IMR-90 (cell line): ENCODE data around the gene MEP1B. TPM values are rescaled to one million over a fixed set of nuclear protein-coding genes. Genes with fewer than 3 reads are reported as not detected.

ENCODE experiments used
- ATAC-seq: fragments of 200-7000 bp; cut with Tn5 transposase; 2 replicates; pipeline ENCODE4 v1.9.1; 2020; ENCODE audit warnings: low read depth, mild to moderate bottlenecking, moderate library complexity
- BruUV-seq: library from RNA; stranded (reverse); fragments of 400-500 nt; replicated peaks from 2 replicates; lab custom pipeline; 2021; lab: Mats Ljungman, UMichigan
- CTCF ChIA-PET: fragments of 300-600 bp; formaldehyde crosslinking; extraction: SDS; loops from one replicate; lab custom pipeline; 2021; ENCODE audit warnings: antibody characterized with exemption; lab: Yijun Ruan, JAX
- POLR2A ChIA-PET: fragments of 300-600 bp; sonication (Branson Sonifier 250); formaldehyde crosslinking; loops from one replicate; lab custom pipeline; 2022; ENCODE audit warnings: antibody characterized with exemption; ENCODE audit not compliant: unreplicated experiment; lab: Charles Lee
- DNase-seq: peaks from one replicate; pipeline ENCODE4 v3.0.0; 2013
- H2AFZ ChIP-seq: replicated peaks from 2 replicates; pipeline ENCODE3; 2013; ENCODE audit warnings: low read length, mild to moderate bottlenecking; ENCODE audit not compliant: poor library complexity
- H2AK5ac ChIP-seq: 2 replicates; pipeline ENCODE4 v1.6.1; 2013; ENCODE audit warnings: low read depth, low read length, inconsistent platforms
- H2AK9ac ChIP-seq: replicated peaks from 2 replicates; pipeline ENCODE3; 2013; ENCODE audit warnings: mild to moderate bottlenecking, low read depth, low read length, moderate library complexity; ENCODE audit not compliant: poor library complexity
- H2BK120ac ChIP-seq: 2 replicates; pipeline ENCODE4 v1.6.1; 2013; ENCODE audit warnings: low read depth, low read length, inconsistent platforms
- H2BK15ac ChIP-seq: 3 replicates; pipeline ENCODE4 v1.6.1; 2013; ENCODE audit warnings: low read depth, low read length, inconsistent platforms
- H2BK20ac ChIP-seq: 2 replicates; pipeline ENCODE4 v1.6.1; 2013; ENCODE audit warnings: low read depth, mild to moderate bottlenecking, inconsistent platforms, low read length, moderate library complexity
- H2BK5ac ChIP-seq: 2 replicates; pipeline ENCODE4 v1.6.1; 2013; ENCODE audit warnings: mild to moderate bottlenecking, low read depth, low read length, inconsistent platforms; ENCODE audit not compliant: poor library complexity, severe bottlenecking
- H3K14ac ChIP-seq: replicated peaks from 2 replicates; pipeline ENCODE4 v1.6.1; 2013; ENCODE audit warnings: low read depth, low read length, inconsistent platforms
- H3K18ac ChIP-seq: 2 replicates; pipeline ENCODE4 v1.6.1; 2013; ENCODE audit warnings: low read depth, low read length, control low read depth
- H3K23ac ChIP-seq: 2 replicates; pipeline ENCODE4 v1.6.1; 2013; ENCODE audit warnings: low read depth, low read length, inconsistent platforms
- H3K27ac ChIP-seq: 2 replicates; pipeline ENCODE4 v1.5.1; 2013; ENCODE audit warnings: mild to moderate bottlenecking, control low read depth, low read length; ENCODE audit not compliant: insufficient read depth
- H3K27me3 ChIP-seq: 2 replicates; pipeline ENCODE4 v1.6.1; 2013; ENCODE audit warnings: low read length; ENCODE audit not compliant: control insufficient read depth, insufficient read depth
- H3K36me3 ChIP-seq: 2 replicates; pipeline ENCODE4 v1.6.1; 2013; ENCODE audit warnings: low read length, mixed read lengths; ENCODE audit not compliant: control insufficient read depth, insufficient read depth
- H3K4ac ChIP-seq: 2 replicates; pipeline ENCODE4 v1.6.1; 2013; ENCODE audit warnings: low read depth, low read length, inconsistent platforms
- H3K4me1 ChIP-seq: 2 replicates; pipeline ENCODE4 v1.6.1; 2013; ENCODE audit warnings: low read length, mixed read lengths; ENCODE audit not compliant: control insufficient read depth, insufficient read depth
- H3K4me2 ChIP-seq: 2 replicates; pipeline ENCODE4 v1.6.1; 2013; ENCODE audit warnings: low read depth, mild to moderate bottlenecking, control low read depth, low read length, moderate library complexity
- H3K4me3 ChIP-seq: 2 replicates; pipeline ENCODE4 v1.5.1; 2013; ENCODE audit warnings: low read depth, mild to moderate bottlenecking, control low read depth, low read length, moderate library complexity; ENCODE audit not compliant: insufficient read depth
- H3K56ac ChIP-seq: 2 replicates; pipeline ENCODE4 v1.6.1; 2013; ENCODE audit warnings: low read length, inconsistent platforms; ENCODE audit not compliant: insufficient read depth; ENCODE audit errors: extremely low read depth
- H3K79me1 ChIP-seq, 2 experiments: 2 replicates each; pipeline ENCODE4 v1.6.1; 2013; ENCODE audit warnings: low read length in 2 of 2, inconsistent platforms in 1 of 2, low read depth in 1 of 2
- H3K9ac ChIP-seq: 2 replicates; pipeline ENCODE4 v1.6.1; 2013; ENCODE audit warnings: low read depth, low read length, control low read depth
- H3K9me1 ChIP-seq: 2 replicates; pipeline ENCODE4 v1.6.1; 2013; ENCODE audit warnings: low read length, inconsistent platforms; ENCODE audit not compliant: insufficient read depth
- H3K9me3 ChIP-seq: 2 replicates; pipeline ENCODE4 v1.6.1; 2013; ENCODE audit warnings: low read length; ENCODE audit not compliant: control insufficient read depth, insufficient read depth
- H4K20me1 ChIP-seq: 2 replicates; pipeline ENCODE4 v1.6.1; 2013; ENCODE audit warnings: low read length, inconsistent platforms; ENCODE audit not compliant: insufficient read depth
- H4K5ac ChIP-seq: 2 replicates; pipeline ENCODE4 v1.6.1; 2013; ENCODE audit warnings: mild to moderate bottlenecking, low read depth, low read length, control low read depth
- H4K8ac ChIP-seq, 2 experiments: 2 replicates each; pipeline ENCODE4 v1.6.1; 2013; ENCODE audit warnings: low read depth in 2 of 2, low read length in 2 of 2, control low read depth in 1 of 2, inconsistent platforms in 1 of 2
- H4K91ac ChIP-seq: 2 replicates; pipeline ENCODE4 v1.6.1; 2013; ENCODE audit warnings: low read depth, low read length, inconsistent platforms; ENCODE audit not compliant: insufficient read depth
- BHLHE40 ChIP-seq: fragments of 150-350 bp; IDR thresholded peaks from 2 replicates; pipeline ENCODE4 v1.6.1; 2016; ENCODE audit warnings: mild to moderate bottlenecking, low read depth, low read length
- CEBPB ChIP-seq: IDR thresholded peaks from 2 replicates; pipeline ENCODE4 v1.6.1; 2012; ENCODE audit warnings: low read depth, low read length, improper control_type of control experiment
- CHD1 ChIP-seq: IDR thresholded peaks from 2 replicates; pipeline ENCODE4 v1.6.1; 2012; ENCODE audit warnings: low read depth, low read length, improper control_type of control experiment
- CTCF ChIP-seq: conservative IDR thresholded peaks from 2 replicates; pipeline ENCODE4 v1.5.1; 2012; ENCODE audit warnings: mild to moderate bottlenecking, low read depth, low read length, improper control_type of control experiment
- ELK1 ChIP-seq: fragments of 150-350 bp; IDR thresholded peaks from 2 replicates; pipeline ENCODE4 v1.6.1; 2016; ENCODE audit warnings: low read depth, mild to moderate bottlenecking, low read length, moderate library complexity, borderline replicate concordance
- FOS ChIP-seq: fragments of 150-350 bp; IDR thresholded peaks from 2 replicates; pipeline ENCODE4 v1.6.1; 2016; ENCODE audit warnings: low read depth, low read length
- MAFK ChIP-seq: IDR thresholded peaks from 2 replicates; pipeline ENCODE4 v1.6.1; 2012; ENCODE audit warnings: low read depth, low read length, improper control_type of control experiment
- MAZ ChIP-seq: IDR thresholded peaks from 2 replicates; pipeline ENCODE4 v1.6.1; 2012; ENCODE audit warnings: low read depth, mild to moderate bottlenecking, low read length, improper control_type of control experiment, moderate library complexity, borderline replicate concordance
- MXI1 ChIP-seq: IDR thresholded peaks from 2 replicates; pipeline ENCODE4 v1.6.1; 2012; ENCODE audit warnings: low read depth, mild to moderate bottlenecking, low read length, moderate library complexity, borderline replicate concordance
- NFE2L2 ChIP-seq: fragments of 150-350 bp; IDR thresholded peaks from 2 replicates; pipeline ENCODE4 v1.6.1; 2016; ENCODE audit warnings: low read depth, mild to moderate bottlenecking, low read length
- RAD21 ChIP-seq: IDR thresholded peaks from 2 replicates; pipeline ENCODE4 v1.6.1; 2012; ENCODE audit warnings: low read length, improper control_type of control experiment
- RCOR1 ChIP-seq: IDR thresholded peaks from 2 replicates; pipeline ENCODE4 v1.6.1; 2012; ENCODE audit warnings: mild to moderate bottlenecking, low read length, improper control_type of control experiment; ENCODE audit not compliant: insufficient replicate concordance
- SMC3 ChIP-seq: fragments of 150-350 bp; IDR thresholded peaks from 2 replicates; pipeline ENCODE4 v1.6.1; 2016; ENCODE audit warnings: low read depth, mild to moderate bottlenecking, antibody characterized with exemption, low read length, moderate library complexity
- USF2 ChIP-seq: fragments of 150-350 bp; IDR thresholded peaks from 2 replicates; pipeline ENCODE4 v1.6.1; 2017; ENCODE audit warnings: mild to moderate bottlenecking, antibody characterized with exemption, low read length, low read depth
- WGBS, 2 experiments: methylation state at CpG; one replicate each; pipeline versions ENCODE4 v1.1.5 to v1.1.7; 2013; ENCODE audit warnings: missing lambda C conversion rate in 2 of 2; ENCODE audit not compliant: insufficient read length in 1 of 2; ENCODE audit errors: extremely low coverage in 2 of 2; 5-methylcytosine and 5-hydroxymethylcytosine counted together
- dilution Hi-C: fragments of 300-500 bp; cut with HindIII; formaldehyde crosslinking; loops from one replicate; pipeline ENCODE4 v1.14.3; 2018; ENCODE audit warnings: low sequenced_read_pairs; ENCODE audit not compliant: unreplicated experiment
- in situ Hi-C: fragments of 300-500 bp; cut with MboI; formaldehyde crosslinking; loops from 3 replicates; pipeline ENCODE4 v1.14.3; 2019; ENCODE audit warnings: low sequenced_read_pairs, inconsistent platforms, mixed read lengths
- intact Hi-C: fragments of 100-400 bp; cut with micrococcal nuclease; formaldehyde crosslinking; loops from 2 replicates; pipeline ENCODE4 v1.10.0; 2022
- polyA plus RNA-seq, 3 experiments: library from polyadenylated mRNA; depleted of rRNA; stranded (reverse); fragments of >200 nt; gene quantifications; 2 replicates each; pipeline ENCODE4 v1.2.3, GENCODE V29; 2012; ENCODE audit warnings: low replicate concordance in 1 of 3
- total RNA-seq: library from RNA; depleted of rRNA; stranded (reverse); fragments of >200 nt; gene quantifications from 2 replicates; pipeline ENCODE4 v1.2.3, GENCODE V29; 2012

The MEP1B gene
- total and polyA plus RNA-seq, 2 of the 4 experiments (the other 2 are of a cell fraction), result not detected

DNA sequence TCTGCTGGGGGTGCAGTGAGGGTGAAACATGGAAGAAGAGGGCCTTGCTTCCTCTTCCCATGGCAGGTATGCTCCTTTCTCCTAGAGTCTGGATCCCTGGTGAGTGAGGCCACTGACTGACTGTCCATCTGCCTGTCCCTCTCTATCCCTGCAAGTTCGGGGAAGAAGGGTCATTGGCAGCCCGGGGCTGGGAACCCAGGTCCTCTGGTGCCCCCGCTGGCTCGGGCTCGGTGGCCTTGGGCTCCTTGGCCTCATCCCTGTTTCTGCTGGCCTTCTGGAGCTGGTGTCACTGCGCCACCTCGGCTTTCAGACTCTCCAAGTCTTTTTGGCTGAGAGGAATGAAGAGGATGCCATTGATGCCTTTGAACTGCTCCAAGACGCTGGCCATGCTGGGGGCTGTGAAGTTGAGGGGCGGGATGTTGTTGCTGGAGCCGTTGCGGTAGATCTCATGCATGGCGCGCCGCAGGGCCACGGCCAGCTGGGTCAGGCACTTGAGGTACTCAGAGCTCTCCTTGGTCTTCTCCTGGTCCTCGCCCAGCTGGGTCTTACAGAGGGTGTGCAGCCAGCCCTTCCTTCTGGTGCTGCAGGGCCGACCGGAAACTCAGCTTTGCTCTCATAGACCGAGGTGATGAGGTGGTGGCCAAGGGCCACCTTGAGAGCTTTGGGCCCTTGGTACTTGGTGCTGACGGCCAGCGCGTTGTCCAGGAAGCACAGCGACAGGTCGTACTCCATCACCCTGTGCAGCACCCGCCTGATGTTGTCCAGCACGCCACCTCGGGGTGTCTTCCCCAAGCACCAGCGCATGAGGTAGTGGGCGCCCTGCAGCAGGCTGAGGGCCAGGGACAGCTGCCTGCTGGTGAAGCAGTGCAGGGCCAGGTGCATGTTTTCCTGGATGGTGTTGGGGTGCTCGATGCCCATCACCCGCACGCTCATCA, 6.3 kb downstream of the MEP1B start:
- no peak overlapping the region for H3K14ac ChIP-seq
- H3K4me2 ChIP-seq, result no peak overlapping the region
- H4K8ac ChIP-seq, result no peak overlapping the region
- in situ Hi-C loops, result no loop called here
- no peaks in the 10 kb centered on the region for H3K79me1 ChIP-seq
- H2AK9ac ChIP-seq, result no peak overlapping the region
- no peaks in the 10 kb centered on the region for H3K36me3 ChIP-seq
- no peak overlapping the region for H2AK5ac ChIP-seq
- DNase-seq (no peak), ATAC-seq (no peak)
- no peak overlapping the region for H2BK5ac ChIP-seq
- no peak overlapping the region for H2BK120ac ChIP-seq
- H3K18ac ChIP-seq, result no peak overlapping the region
- H3K9ac ChIP-seq, result no peak overlapping the region
- dilution Hi-C loops, result no loop called here
- H4K5ac ChIP-seq, result no peak overlapping the region
- no peak overlapping the region for H2BK20ac ChIP-seq
- 89% methylated on average over 23 of the region's 32 CpGs; no CpG with 5 or more reads in 1 of the 2 experiments for WGBS, 2 experiments
- H3K4me3 ChIP-seq, result no peak overlapping the region
- CTCF ChIA-PET, result interaction anchor here (0.9 kb wide), 1 partner anchor 367 kb away, joined by 3 read pairs; no protein-coding TSS in a partner anchor
- no peak overlapping the region for H3K23ac ChIP-seq
- no peaks in the 10 kb centered on the region for H3K9me1 ChIP-seq
- no peaks in the 10 kb centered on the region for H3K4me1 ChIP-seq
- intact Hi-C loops, result no loop called here
- H3K27ac ChIP-seq, result no peak overlapping the region
- H2BK15ac ChIP-seq, result no peak overlapping the region
- no peaks in the 10 kb centered on the region; the same call in 1 of the 2 replicates for H3K27me3 ChIP-seq
- no peak overlapping the region for H3K4ac ChIP-seq
- POLR2A ChIA-PET, result no interaction called here
- H4K20me1 ChIP-seq, result no peaks in the 10 kb centered on the region
- no TSS peak for BruUV-seq
- H3K9me3 ChIP-seq, result no peaks in the 10 kb centered on the region
- peak overlapping the region; percentile 41 for H2AFZ ChIP-seq
- H4K91ac ChIP-seq, result no peak overlapping the region
- no peak overlapping the region for H3K56ac ChIP-seq
- no peak for TF ChIP-seq RAD21
- no peak for TF ChIP-seq CTCF
- TF ChIP-seq ELK1, result no peak
- TF ChIP-seq RCOR1, result no peak
- no peak for TF ChIP-seq NFE2L2
- TF ChIP-seq MAFK, result no peak
- no peak for TF ChIP-seq SMC3
- TF ChIP-seq CEBPB, result no peak
- TF ChIP-seq FOS, result no peak
- no peak for TF ChIP-seq BHLHE40
- no peak for TF ChIP-seq MXI1
- TF ChIP-seq CHD1, result no peak
- no peak for TF ChIP-seq USF2
- no peak for TF ChIP-seq MAZ
